Measurements from ENCODE around the gene TGFBR2.

TGFBR2 gene

DNA sequence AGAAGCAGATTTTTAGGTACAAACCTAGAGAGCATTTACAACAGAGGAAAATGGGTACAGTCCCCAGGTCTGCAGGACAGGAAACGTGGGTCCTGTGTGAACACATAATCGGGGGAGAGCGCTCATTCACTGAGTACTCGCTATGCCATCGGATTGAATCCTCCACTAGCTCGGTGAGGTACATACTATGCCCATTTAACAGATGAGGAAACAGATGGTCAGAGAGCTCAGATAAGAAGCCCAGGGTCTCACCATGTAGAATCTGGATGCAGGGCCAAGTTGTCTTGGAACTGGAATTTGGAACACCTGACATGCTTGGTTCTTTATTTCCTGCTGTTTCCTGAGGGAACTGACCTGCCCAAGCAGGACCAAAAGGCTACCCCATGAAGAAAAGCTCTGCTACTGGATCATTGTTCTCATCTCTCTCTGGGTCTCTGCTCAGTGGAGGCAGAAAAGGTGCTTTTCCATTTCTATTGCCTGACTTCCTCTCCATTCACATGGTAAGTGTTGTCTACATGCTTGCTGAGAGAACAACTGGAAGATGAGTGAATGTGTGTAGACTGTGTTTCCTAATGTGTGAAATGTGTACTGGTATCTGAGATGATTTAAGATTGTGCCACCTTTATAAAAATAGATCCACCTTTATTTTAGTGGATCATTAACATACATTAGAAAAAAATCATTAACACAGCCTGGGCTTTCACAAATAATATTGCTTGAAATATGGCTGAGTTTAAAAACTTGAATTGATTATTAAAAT lies 89.1 kb downstream of the TGFBR2 start:
- no peak for DNase-seq

DNA sequence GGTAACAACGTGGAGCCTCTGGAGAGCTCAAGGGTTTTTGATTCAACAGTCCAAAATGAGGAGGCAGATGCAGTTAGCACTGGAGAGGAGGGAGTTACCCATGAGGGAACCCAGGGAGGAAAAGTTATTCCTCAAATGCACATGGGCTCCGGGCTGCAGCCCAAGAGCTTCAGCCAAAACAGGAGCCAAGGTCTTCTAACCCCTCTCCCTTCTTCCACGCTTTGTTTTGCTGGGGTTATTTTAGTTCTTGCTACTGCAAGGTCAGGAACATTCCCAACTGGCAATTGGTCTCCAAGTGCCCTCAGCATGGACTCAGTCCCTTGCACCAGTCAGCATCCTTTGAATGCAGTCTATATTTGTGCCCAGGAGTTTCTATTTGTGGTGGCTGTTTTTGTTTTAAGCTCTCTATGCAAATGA lies 90.0 kb downstream of the TGFBR2 start:
- DNase-seq: no peak

- no peak for DNase-seq
Measured at GRCh38 chr3:30696896-30697295, 90.5 kb downstream of the TGFBR2 start.

DNA sequence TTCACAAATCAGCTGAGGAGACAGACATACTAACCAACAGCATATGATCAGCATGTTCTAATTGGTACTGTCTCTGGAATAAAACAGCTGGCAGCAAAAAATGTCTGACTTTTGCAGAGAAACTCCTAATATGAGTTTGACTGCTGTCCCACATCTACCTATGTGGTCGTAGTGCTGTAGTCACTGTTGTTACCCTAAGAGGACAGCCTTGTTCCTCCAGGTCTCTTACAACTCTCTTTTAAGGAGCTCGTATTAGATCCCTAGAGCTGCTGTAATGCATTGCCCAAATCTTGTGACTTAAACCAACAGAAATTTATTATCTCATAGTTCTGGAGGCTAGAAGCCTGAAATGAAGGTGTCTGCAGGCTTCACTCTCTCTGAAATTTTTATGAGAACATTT lies 92.1 kb downstream of the TGFBR2 start:
- no peak for DNase-seq

GRCh38 chr3:30699927-30700326 lies 93.5 kb downstream of the TGFBR2 start:
- no peak for DNase-seq

GRCh38 chr3:30700702-30701321 lies 94.4 kb downstream of the TGFBR2 start:
- no peak for DNase-seq

DNA sequence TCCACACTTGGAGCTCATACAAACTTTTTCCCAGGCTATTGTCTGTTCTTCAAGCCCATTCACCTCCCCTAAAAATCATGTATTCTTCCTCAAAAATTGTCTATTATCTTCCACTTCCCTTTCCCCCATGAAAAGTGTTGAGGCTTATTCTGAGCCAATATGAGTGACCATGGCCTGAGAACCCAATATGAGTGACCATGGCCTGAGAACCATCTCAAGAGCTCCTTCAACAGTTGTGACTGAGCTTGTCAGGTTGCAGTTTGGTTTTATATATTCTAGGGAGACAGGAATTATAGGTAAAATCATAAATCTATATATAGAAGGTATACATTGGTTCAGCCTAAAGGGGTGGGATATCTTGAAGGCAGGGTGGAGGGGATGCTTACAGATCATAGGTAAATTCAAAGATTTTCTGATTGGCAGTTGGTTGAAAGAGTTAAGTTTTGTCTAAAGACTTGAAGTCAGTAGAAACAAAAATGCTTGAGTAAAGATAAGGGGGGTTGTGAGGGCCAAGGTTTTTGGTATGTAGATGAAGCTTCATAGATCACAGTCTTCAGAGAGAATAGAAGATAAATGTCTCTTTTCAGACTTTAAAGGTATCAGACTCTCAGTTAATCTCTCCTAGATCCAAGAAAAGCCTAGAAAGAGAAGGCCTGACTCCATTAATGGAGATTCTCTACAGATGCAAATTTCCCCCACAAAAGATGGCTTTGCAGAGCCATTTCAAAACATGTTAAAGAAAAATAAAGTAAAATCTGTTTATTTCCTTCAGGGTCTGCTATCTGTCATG lies 95.8 kb downstream of the TGFBR2 start:
- DNase-seq: no peak

DNA sequence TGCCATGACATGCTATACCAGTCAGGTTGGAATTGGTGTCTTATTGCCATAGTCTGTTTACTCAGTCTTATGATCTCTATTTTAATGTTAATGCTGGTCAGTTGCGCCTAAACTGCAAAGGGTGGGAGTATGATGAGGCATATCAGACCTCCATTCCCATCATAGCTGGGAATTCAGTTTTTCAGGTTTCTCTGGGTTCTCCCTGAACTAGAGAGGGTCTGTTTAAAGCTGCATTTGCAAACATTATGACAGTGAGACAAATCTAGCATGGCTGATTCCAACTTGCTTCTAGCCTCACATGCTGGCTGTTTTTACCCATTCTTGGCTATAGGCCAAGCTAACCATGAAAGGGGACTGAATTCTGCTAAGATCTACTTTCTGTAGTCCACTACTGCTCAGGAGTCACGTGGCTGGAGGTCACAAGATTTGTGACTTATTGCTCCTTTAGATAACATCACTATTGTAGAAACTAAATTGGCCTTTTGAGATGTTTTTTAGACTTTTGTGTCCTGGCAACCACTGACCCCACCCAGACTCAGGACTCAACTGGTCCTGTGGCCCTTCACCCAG lies 96.5 kb downstream of the TGFBR2 start:
- DNase-seq: no peak

DNA sequence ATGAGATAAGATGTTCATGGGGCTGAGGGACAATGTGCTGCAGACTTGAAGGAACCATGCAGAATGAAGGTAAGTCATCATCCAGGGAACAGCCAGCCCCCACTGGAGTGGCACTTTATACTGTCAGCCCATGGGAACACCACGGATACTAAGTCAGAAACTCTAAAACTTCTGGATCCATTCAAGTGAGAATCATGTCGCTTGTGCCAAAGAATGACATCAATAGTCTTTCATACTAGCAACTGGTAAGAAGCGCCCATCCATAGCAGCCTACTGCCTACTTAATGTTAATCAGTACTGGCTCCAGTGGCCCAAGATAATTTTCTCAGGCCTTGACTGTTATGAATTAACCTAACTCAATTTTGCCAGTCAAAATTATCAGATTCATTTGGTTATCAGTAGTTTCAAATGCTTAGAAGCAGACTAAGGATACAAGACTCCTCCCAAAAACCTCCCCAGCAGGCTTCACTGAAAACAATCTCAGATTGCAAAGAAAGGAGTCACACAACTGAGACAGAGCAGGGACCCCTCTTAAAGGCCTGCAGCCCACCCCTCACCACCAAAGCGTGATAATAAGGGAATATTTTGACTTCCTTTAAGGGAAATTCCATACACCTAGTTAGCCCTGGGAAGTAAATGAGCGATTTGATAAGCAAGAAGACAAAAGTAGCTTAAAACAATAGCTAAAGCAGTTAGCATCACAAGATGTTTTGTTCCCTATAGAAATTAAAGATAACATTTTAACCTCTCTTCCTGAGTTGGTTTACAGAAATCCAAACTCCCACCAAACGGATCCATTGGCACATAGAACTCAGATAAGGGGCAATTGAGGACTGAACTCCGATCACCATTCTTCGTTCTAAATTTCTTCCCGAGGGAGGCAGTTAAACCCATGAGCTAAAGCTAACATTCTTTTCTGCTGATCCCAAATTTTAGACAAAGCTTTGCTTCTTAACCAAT lies 98.8 kb downstream of the TGFBR2 start:
- DNase-seq: no peak

DNA sequence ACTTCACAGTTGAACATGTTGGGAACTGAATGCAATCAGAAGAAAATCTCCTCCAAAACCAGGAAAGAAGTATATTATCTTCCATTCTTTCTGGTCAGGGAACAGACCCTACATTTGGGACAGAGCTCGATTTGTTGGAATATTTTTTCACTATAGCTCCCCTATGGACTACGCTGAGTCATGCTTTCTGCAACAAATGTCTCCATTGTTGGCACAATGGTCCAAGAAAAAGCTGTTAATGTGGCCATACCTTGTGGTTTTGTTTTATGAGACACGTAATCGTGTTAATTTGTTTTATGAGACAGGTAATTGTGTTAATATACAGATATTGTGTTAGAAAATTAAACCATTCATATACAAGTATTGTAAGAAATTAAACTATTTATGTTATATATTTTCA lies 101.4 kb downstream of the TGFBR2 start:
- DNase-seq: no peak

DNA sequence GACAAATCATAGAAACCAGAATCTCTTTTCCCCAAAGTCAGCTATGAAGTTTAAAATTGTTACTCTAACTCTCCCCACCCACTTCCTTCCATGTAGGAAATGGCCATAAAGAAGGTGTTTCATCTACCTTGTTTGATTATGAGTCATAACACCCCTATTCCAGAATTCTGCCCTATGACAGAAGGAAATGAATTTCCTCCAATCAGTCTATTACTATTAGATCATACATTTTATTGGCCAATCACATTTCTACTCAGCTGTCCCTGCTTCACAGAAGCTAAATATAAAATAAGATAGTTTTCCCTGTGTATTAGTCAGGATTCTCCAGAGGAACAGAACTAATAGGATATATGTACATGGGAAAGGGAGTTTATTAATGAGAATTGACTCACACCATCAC lies 102.1 kb downstream of the TGFBR2 start:
- DNase-seq: no peak

- DNase-seq: no peak
Measured at GRCh38 chr3:30710017-30710416, 103.6 kb downstream of the TGFBR2 start.

GRCh38 chr3:30711151-30711550 lies 104.8 kb downstream of the TGFBR2 start:
- no peak for DNase-seq

GRCh38 chr3:30711867-30712266 lies 105.5 kb downstream of the TGFBR2 start:
- no peak for DNase-seq

- DNase-seq: no peak
Measured at GRCh38 chr3:30712991-30713390, 106.6 kb downstream of the TGFBR2 start.

DNA sequence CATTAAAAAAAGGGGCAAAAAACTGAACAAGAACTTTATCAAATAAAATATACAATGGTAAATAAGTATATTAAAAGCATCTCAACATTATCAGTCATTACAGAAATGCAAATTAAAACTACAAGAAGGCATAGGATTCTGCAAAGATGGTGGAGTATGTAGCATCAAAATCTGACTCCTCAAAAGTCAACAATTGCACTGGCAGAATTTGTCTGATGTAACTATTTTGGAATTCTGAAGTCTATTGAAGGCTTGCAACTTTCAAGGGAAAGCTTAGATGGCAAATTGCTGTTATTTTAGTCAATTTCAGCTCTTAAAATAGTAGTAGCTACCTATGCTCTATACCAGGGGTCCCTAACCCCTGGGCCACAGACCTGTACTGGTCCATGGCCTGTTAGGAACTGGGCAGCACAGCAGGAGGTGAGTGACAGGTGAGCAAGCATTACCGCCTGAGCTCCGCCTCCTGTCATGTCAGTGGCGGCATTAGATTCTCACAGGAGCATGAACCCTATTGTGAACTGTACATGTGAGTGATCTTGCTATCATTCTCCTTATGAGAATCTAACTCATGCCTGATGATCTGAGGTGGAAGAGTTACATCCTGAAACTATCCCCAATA lies 107.6 kb downstream of the TGFBR2 start:
- no peak for DNase-seq

GRCh38 chr3:30719536-30719935 lies 113.1 kb downstream of the TGFBR2 start:
- no peak for DNase-seq

- no peak for DNase-seq
Measured at GRCh38 chr3:30720586-30721313, 114.3 kb downstream of the TGFBR2 start.

DNA sequence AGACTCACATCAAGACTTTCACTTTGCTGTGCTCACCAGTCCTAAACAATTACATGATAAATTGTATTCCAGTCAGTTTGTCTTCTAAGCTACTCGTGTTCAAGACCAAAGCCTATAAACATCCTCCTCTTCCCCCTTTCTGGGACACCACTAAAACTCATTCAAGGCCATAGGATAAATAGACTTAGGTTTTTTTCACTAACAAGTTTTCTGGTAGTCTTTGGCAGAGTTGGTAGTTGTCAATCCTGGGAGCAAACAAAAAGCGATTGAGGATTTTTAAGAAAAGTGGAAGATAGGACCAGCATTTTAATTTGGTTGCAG lies 114.9 kb downstream of the TGFBR2 start:
- no peak for DNase-seq

DNA sequence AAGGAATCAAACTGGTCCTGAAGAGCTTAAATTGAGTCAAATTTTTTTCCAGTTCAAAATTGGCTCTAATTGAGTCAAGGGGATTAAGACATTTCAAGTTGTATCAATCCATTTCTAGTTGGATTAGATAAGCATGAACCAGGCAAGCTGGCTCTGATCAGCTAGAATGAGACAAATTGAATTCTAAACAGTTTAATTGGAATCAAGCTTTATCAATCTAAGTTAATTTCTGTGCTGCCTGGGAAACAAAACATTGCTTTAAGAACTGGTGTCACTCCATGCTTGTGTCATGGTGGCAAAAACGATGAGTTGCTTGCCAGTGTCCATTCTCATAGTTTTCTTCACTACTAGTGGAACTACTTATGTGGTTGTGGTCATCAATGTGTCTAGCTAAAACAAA lies 116.8 kb downstream of the TGFBR2 start:
- DNase-seq: no peak

GRCh38 chr3:30724863-30725262 lies 118.5 kb downstream of the TGFBR2 start:
- DNase-seq: no peak
